Occipital lobe (tissue), 2 donors: ENCODE data around the gene MKNK1. TPM values are rescaled to one million over a fixed set of nuclear protein-coding genes. Genes with fewer than 3 reads are reported as not detected.
A peak's percentile ranks its signal among the peaks of the same experiment; 100 is the strongest.
"Not testable (repeated sequence)": the region's sequence is repeated elsewhere in the genome, so short reads cannot be mapped to it uniquely, and the experiment has no call there.

ENCODE experiments used
- DNase-seq: peaks from one replicate; lab custom pipeline; 2025; lab: John Stamatoyannopoulos, UW
- total RNA-seq: library from RNA; depleted of rRNA; stranded (reverse); fragments of >200 nt; gene quantifications from one replicate; pipeline ENCODE4 v1.2.3, GENCODE V29; 2014

Gene MKNK1
- 8.7 TPM for total RNA-seq

DNA sequence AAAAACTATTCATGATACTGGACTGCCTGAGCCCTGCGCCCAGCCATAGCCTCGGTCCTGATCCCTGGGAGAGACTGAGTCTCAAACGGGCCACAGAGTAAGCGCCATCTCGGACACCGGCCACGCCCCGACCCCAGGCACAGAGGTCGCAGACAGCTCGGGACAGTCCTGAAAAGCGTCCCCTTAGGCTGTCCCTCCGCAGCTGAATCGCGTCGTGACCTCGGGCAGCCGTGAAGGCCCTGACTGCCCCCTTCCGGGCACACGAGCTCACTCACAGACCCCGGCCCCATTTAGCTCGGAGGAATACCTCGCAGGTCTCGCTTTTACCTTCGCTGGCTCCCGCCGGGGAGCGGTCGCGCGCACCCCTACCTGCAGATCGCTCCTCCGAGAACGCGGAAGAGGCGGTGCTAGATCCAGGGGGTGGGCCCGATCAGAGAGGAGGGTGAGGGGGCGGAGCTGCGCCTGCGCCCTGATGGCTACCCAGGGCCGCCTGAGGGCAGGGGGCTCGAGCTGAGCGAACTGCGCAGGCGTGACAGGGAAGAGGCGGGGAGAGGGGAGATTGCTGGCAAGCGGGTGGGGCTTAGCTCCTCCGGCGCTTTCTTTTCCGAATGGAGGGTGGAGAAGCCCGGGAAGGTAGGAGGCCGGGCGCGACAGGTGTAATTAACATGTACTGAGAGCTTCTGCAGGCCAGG, at the start of gene MKNK1:
MKNK1 (minus strand) TSS at position 411 of the 692 bp plus-strand sequence. CDS start 20,941 bp downstream, outside the sequence.
- peak; percentile 88 for DNase-seq

DNA sequence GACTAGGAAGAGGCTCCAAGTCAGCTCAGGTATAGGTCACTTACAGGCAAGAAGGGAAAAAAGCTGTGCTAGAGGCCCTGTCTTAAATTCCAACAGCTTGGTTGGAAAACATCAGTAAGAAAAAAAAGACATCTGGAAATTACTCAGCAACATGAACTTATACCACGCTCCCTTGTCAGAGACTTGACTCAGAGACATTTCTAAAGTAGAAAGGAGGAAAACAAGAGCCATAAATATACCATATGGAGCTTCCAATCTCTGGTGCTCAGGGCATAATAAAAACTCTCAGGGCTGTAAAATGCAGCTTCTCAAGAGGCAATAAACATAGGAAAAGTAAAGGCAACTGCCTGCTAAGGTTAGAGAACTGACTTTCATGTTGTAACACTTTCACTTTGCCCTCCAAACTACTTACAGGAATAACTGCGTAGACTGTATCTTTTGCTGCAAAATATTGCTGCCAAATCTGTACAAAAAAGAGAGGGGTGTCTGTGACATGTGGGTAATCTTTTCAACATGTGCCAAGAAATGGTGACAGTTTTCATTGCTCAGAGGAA, 49.4 kb upstream of the MKNK1 start:
- DNase-seq = no peak

DNA sequence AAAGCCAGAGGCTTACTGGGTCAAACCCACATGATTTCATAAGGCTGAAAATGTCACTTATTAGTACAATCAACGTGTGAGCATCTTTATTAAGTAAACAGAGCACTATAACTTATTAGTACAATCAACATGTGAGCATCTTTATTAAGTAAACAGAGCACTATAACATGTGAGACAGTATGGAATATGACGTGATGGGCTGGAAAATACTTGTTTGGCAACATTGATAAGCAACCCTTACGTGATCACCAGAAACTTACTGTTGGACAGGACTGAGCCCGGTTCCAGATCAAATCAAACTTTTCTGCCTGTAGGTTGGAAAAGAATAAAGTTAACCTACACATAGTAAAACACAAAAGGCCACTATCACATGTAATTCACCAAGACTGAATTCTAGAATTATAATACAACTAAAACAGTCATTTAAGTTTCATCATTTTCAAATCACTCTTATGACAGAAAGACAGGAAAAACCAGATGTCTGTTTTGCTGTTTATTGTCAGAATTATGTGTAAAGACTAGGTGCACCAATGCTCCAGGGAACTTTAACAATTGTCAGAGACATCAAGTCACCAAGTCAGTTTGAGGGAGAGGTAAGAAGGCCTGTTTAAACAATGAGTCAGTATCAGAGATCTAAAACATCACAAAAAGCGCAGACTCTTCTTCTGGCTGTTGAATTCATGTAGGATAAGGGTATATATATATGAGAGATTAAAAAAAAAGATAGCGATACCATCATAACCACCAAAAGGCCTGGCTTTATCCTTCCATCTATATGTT, 48.4 kb upstream of the MKNK1 start:
- no peak for DNase-seq

DNA sequence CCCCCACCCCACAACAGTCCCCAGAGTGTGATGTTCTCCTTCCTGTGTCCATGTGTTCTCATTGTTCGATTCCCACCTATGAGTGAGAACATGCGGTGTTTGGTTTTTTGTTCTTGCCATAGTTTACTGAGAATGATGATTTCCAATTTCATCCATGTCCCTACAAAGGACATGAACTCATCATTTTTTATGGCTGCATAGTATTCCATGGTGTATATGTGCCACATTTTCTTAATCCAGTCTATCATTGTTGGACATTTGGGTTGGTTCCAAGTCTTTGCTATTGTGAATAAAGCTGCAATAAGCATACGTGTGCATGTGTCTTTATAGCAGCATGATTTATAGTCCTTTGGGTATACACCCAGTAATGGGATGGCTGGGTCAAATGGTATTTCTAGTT, 47.1 kb upstream of the MKNK1 start:
- not testable (repeated sequence) for DNase-seq

DNA sequence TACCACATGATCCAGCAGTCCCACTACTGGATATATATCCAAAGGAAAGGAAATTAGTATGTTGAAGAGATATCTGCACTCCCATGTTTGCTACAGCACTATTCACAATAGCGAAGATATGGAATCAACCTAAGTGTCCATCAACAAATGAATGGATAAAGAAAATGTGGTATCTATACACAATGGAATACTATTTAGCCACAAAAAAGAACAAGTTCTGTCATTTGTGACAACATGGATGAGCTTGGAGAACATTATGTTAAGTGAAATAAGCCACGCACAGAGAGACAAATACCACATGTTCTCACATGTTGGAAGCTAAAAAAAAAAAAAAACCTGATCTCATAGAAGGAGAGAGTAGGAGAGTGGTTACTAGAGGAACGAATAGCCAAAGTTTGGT, 46.4 kb upstream of the MKNK1 start:
- no peak for DNase-seq

DNA sequence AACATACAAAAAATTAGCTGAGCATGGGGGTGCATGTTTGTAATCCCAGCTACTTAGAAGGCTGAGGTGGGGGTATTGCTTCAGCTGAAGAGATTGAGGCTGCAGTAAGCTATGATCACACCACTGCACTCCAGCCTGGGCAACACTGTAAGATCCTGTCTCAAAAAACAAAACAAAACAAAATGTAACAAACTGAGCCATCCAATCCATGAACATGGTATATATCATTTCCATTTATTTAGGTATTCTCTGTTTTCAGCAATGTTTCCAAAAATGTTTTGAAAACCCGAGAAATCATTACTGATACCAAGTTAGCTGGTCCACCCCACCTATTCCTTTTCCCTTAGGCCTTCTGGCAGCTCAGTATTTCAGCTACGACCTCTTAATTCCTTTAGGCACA, 45.7 kb upstream of the MKNK1 start:
- no peak for DNase-seq

DNA sequence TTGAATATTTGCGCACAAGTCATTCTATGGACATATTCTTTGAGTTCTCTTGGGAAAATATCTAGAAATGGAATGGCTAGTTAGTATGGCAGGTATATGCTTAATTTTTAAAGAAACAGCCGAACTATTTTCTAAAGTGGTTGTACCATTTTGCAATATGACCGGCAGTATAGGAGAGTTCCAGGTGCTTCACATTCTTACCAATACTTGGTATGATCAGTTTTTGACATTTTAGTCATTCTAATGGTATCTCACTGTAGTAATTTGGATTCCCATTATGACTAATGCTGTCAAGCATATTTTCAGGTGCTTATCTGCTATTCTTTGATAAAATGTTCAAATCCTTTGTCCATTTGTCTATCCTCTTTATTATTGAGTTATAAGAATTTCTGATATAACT, 43.5 kb upstream of the MKNK1 start:
- DNase-seq = no peak

DNA sequence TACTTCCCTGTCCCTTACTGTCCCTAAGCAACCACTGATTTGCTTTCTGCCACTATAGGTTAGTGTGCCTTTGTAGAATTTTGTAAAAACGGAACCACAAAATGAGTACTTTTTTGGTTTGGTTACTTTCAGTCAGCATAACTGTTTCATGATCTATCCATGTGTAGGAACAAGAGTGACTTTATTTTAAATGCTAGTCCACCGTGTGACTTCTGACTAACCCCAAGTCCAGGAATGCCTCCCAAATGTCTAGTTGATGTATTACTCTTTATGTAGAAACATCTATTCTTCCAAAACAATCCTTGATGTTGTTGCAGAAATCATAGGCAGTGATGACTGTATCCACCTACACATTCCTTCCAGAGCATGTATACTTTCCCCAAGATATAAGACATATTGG, 42.8 kb upstream of the MKNK1 start:
- no peak for DNase-seq

DNA sequence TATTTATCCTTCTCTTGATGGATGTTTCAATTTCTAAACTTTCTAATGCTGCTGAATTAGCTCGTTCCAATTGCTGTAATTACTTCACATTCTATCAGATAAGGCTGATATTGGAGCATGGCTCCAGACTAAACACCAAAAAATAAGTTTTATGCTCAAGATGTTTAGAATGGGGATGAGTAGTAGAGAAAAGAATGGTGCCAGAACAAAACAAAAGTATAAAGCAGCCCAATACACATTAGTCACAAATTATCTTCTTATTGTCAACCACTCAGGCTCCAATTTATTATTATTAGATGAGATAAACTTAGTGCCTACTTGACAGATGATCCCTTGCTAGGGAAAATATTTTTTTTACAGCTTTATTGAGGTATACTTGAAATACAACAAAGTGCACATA, 42.3 kb upstream of the MKNK1 start:
- no peak for DNase-seq

DNA sequence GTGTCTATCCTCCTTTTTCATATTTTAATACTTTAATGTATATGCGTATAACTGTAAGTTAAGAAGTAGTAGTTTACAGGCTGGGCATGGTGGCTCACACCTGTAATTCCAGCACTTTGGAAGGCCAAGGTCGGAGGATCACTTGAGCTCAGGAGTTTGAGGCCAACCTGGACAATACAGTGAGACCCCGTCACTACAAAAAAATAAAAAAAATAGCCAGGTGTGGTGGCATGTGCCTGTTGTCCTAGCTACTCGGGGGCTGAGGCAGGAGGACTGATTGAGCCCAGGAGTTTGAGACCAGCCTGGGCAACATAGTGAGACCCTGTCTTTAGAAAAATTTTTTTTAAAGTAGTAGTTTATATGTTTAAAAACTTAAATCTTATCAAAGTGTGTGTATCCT, 41.7 kb upstream of the MKNK1 start:
- DNase-seq = no peak

DNA sequence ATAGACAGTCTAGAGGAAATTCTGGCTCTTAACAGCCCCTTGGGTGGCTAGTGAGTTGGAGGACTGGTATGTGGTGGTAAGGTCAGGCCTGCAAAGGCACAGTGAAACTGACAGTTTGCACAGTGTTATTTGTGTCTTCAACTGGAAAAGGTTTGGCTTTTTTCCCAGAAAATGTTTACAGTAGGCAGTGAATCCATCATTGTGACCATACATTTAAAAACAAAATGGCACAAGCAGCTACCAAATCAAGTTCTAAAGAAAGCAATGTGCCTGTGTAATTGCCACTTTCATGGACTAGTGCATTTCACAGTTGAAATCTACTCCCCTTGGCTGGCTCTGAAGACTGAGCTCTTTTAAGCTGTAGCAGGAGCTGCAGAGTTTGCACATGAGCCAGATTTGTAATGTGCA, 39.3 kb upstream of the MKNK1 start:
- no peak for DNase-seq

DNA sequence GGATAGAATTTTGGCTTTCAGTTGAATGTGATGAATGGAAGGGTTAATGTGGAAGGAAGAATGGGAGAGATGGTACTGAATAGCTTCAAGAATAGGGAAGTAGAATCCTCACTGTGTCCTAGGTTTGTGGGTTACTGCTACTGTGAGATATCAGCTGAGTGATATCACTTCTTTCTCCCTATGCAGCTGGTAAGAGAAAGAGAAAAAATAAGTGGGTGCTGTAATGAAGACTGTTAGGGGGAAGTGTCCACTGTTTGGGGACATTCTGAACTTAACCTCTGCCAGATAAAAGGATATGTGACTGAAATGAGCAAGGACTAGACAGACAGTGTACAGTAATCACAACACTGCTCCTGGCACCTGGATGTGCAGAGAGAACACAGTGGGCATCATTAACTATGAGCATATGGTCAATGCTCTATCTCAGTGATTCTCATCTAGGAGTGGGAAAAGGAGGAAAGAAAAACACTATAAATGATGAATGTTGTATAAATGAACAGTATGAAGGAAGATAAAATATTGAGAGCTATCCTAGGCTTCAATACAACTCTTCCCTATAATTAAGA, 38.1 kb upstream of the MKNK1 start:
- DNase-seq = no peak

DNA sequence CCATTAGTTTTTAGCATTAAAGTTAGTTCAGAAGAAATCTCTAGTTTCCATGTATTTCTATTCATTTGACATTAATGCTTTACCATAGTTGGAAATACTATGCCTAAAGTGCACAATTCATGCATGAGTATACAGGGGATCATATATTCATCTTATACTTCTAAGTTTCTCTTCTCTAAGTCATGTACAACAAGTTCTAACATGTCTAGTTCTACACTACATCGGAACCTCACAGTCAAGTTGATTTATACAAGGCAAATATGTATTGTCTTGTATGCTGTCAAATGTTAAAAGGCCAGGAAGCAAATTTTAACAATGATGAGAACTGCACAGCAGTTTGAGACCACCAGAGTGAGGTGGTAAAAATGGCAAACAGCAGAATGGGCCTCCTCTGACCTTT, 35.5 kb upstream of the MKNK1 start:
- no peak for DNase-seq

DNA sequence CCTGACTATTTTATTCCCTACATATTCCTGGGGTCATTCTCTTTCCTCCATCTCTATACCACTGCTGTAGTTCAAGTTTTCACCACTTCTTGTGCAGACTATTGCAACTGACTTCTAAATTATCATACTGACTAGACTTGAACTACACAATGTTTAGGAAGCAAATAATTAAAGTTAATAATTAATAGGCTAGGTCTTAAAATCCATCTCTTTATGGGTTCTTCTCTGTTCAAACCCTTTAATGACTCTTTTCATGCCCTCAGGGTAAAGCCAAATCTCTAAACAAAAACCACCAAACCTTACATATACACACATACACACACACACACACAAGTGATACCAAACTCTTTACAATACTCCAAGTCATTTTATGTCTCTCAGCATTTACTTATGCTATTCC, 34.9 kb upstream of the MKNK1 start:
- DNase-seq = no peak

DNA sequence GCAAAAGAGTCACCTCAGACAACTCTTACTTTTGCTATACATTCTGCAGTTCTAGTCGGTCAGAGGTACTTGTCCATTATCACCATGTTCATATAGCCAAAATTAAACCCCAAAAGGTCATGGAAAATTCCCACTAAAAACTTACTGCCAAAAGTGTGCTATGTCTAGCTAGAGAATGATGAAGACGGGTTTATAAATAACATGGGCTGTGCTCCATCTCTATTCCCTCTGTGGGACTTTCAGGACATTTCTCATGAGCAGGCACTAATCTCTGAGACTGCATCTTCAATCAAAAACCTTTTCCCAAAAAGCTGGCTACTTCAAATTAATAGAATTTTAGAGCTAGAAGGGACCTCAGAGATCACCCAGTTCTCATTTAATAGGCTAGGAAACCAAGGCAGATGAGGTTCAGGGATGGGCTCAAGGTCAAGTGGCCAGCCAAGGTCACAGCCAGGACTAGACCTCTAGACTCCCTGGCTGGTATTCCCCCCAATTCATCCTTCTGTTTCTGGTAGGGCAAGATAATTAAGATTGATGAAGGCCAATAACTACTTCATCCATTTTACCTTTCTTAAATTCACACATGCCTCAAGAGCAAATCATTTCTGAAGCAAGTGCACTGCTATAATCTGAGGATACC, 33.5 kb upstream of the MKNK1 start:
- no peak for DNase-seq

DNA sequence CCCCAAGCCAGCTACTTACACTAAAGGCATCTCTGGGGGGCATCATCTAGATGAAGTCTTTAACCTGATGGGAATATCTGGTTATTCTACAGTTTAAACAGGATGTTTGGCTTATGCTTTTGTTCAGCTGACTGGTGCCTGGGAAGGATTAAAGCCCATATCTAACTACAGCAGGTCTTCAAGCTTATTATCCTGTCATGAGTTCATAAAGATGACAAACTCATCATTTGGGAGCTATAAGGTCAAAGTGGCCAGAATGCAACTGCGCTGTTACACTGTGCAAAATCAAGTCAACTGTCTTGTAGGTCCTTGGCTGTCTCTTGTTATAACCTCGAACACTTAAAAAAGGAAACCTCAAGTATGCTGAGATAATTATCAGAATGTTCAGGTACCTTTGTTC, 31.1 kb upstream of the MKNK1 start:
- no peak for DNase-seq

DNA sequence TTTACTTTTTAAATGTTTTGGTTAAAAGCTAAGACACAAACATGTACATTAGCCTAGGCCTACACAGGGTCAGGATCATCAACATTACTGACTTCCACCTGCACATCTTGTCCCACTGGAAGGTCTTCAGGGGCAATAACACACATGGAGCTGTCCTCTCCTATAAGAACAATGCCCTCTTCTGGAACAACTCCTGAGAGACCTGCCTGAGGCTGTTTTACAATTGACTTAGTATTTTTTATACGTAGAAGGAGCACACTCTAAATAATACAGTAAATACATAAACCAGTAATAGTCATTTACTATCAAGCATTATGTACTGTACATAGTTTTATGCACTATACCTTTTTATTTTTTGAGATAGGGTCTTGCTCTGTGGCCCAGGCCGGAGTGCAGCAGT, 26.7 kb upstream of the MKNK1 start:
- no peak for DNase-seq

DNA sequence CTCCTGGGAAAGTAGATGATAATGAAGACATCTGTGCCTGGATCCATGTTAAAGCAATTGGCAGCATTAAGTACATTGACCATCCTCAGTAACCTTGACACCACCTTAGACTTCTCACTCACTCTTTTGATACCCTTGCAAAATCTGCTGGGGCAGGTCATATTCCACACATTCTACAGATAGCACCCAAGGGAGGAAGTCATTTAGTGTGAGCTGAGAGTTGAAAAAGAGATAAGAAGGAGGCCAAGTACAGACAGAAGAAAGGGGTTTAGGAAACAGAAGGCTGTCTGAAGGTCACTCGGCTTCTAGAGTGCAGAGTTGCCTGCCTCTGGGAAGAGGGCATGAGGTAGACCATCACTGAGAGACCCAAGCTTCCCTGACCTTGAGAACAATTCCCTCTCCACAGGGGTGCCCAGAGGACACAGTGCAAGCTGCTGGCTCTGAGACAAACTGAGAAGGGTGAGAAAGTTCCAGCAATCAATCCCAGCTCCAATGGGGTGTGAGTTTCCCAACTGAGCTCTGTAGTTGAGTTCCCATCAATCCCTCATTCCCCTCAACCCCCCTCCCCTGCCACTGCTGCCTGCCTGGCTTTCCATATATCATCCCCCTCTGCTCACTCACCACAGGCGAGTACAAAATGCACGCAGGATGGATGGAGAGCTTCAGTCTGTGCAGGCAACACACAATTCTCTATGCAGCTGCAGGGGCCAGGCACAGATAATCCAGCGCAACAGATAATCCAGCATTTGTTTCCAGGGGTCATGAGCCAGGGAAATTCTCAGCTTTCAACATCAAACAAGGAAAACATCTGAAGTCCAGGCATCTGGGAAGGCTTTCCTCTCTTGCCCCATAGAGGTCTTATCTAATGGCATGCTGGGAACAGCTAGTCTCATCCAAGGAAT, 19.9 kb upstream of the MKNK1 start:
- no peak for DNase-seq

DNA sequence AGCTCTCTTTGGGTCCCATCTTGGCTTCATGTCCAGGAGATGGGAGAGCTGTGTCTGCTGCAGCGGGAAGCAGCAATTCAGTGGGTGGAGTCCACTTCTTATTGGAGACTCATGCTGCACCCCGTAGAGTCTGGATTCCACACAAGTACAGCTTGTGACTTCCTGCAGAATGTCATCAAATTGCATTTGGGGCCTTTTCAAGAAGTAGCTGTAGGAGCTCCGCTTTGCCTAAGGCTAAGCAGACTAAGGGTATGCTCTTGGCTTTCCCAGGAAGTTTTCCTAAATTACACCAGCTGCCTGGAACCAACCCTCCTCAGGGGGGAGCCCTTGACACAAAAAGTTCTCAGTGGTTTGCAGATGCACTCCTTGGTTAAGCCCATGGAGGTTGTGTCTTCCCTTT, 18.3 kb upstream of the MKNK1 start:
- no peak for DNase-seq

DNA sequence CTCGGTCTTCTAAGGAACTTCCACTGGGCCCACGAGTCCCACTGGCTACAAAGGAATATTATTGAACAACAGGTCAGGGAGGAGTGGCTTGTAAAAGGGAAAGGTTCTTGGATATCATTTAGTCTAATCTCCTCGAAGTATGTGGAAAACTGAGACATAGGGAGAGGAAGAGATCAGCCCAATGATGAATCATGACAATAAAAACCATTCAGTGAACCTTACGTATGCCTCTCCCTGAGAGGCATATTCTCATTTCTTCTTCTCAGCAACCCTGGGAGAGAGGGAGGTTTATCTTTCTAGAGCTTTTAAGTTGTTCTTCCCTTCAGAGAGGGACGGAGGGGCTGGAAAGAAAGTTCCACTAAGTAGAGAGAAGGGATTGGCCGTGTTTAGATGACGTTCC, 17.9 kb upstream of the MKNK1 start:
- no peak for DNase-seq

DNA sequence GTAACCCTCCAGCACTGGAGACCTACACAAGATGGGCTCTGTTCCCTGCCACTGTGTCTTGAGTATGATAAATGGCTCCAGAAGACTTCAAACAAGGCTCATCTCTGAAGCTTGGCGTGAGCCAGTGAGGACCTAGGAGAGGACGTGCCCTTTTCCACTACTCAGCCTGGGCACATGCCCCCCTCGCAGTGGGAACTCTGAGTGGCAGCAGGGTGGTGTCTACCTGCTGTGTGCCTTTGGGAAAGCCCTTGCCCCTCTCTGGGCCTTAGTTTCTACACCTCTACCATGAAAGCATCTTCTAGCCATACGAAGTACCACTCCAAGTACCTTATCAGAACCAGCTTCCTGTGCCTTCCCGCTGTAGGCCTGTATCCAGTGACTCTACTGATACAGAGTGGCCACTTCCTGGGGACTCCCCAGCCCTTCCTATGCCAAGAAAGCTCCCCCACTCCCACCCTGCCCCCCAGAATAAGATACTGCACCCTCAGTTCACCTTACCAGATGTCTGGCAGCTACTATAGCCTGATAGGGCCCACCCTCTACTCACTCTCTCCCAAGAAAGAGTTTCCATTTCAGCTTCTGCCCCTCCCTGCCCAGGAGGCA, 15.7 kb upstream of the MKNK1 start:
- DNase-seq = no peak
